Measurements from ENCODE around the gene LENG8. TPM values are rescaled to one million over a fixed set of nuclear protein-coding genes. Genes with fewer than 3 reads are reported as not detected.
A peak's percentile ranks its signal among the peaks of the same experiment; 100 is the strongest.

The LENG8 gene
- total RNA-seq = 100 to 1,000 TPM in 1 of 4 donors, 10 to 100 TPM in 3; 57.9 to 195 (median 64.1) TPM

DNA sequence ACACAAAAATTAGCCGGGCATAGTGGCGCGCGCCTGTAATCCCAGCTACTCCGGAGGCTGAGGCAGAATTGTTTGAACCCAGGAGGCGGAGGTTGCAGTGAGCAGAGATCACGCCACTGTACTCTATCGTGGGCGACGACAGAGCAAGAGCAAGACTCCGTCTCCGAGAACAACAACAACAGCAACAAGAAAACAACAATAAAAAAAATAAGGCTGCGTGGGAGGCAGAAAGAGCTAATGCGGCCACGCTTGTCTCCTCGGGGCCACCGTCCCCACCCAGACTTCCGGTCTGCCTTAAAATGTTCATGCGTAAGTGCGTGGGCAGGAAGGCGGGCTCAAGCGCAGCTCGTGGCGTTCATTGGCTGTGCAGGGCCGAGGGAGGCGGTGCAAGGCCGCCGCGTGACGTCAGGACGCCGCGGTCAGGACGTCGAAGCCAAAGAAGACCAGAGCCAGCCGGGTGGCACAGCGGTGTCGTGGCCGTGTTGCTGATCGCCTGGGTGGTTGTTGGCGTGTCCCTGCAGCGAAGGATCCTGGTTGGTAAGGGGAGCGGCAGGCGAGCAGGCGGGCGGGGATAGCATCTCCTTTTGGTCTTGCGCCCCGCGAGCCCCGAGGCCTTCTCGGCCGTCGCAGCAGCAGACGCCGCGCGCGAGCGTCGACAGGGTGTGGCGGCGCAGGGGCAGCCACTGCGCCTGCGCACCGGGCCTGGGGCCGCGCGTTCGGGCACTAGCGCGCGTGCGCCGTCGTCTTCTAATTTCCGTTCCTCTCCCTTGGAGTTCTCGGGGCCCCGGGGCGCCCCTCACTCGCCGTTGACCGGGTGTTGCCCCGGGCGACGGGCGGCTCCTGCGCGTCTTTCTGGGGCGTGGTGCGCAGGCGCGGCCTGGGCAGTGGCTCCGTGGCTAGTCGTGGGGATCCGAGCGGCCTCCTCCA, at the start of gene LENG8:
Gene LENG8, plus strand, starts transcription at position 426 of the 927 bp plus-strand sequence. CDS start 2,146 bp downstream, outside the sequence.
- intact Hi-C loops (cut with DNase I; ENCODE audit: low total_unique reads) = no loop called here
- peak in 1 of 2 donors; percentile 87 for TF ChIP-seq POLR2A (IDR thresholded peaks at IDR 0.05)
- TF ChIP-seq CTCF (IDR thresholded peaks at IDR 0.05) = peak in 1 of 3 donors; percentile 28
- peak within 1 kb of the TSS; percentile 88 for H3K4me3 ChIP-seq (ENCODE audit: low read depth, poor library complexity, severe bottlenecking)
- DNase-seq (ENCODE audit: low spot score in 2 of 2) = peak; percentile 97 to 100
- 0 to 1% methylated on average over 37 to 43 of the region's 96 CpGs for WGBS, 2 donors

- no peak for DNase-seq (ENCODE audit: low spot score in 2 of 2)
- TF ChIP-seq CTCF (IDR thresholded peaks at IDR 0.05) = no peak
- TF ChIP-seq POLR2A (IDR thresholded peaks at IDR 0.05) = no peak
- intact Hi-C loops (cut with DNase I; ENCODE audit: low total_unique reads) = no loop called here
- 48 to 51% methylated on average over 6 of the region's 6 CpGs for WGBS, 2 donors
- no peak overlapping the region for H3K4me3 ChIP-seq (ENCODE audit: low read depth, poor library complexity, severe bottlenecking)
These were observed 48.1 kb upstream of the LENG8 start for GRCh38 chr19:54400913-54401312.

DNA sequence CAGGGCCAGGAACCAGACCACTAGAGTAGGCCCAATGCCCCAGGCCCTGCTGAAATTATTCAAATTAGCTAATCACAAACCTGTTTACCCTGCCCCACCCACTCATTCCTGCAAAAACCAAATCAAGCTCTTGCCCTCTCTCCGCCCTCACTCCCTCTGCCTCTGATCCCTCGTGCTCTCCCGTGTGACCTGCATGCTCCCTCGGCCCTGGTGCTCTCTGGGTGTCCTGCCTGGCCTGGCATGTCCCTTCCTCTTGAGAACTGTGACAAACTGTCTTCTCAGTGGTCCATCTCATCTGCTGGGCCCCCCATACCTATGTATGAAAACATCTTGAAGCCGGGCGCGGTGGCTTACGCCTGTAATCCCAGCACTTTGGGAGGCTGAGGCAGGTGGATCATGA, 45.9 kb upstream of the LENG8 start:
- DNase-seq (ENCODE audit: low spot score in 2 of 2) = no peak
- TF ChIP-seq CTCF (IDR thresholded peaks at IDR 0.05) (no peak), POLR2A (IDR thresholded peaks at IDR 0.05) (no peak)
- intact Hi-C loops (cut with DNase I; ENCODE audit: low total_unique reads) = no loop called here

DNA sequence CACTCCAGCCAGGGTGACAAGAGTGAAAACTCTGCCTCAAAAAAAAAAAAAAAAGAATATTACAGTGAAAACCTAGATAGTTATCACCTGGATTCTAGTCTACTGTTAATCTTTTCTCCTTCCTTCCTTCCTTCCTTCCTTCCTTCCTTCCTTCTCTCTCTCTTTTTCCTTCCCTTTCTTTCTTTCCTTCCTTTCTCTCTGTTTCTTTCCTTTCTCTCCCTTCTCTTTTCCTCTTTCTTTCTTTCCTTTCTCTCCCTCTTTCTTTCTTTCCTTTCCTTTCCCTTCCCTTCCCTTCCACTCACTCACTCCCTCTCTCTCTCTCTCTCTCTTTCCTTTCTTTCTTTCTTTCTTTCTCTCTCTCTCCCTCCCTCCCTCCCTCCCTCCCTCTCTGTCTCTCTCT, 43.4 kb upstream of the LENG8 start:
- intact Hi-C loops (cut with DNase I; ENCODE audit: low total_unique reads) = no loop called here
- DNase-seq (ENCODE audit: low spot score in 2 of 2) = no peak
- TF ChIP-seq CTCF (IDR thresholded peaks at IDR 0.05) = no peak
- no peak for TF ChIP-seq POLR2A (IDR thresholded peaks at IDR 0.05)

More for the DNA sequence above, 45.9 kb upstream of the LENG8 start:
- 71 to 81% methylated on average over 8 of the region's 8 CpGs for WGBS, 2 donors
- no peak overlapping the region for H3K4me3 ChIP-seq (ENCODE audit: low read depth, poor library complexity, severe bottlenecking)

GRCh38 chr19:54407780-54408179, 41.2 kb upstream of the LENG8 start:
- intact Hi-C loops (cut with DNase I; ENCODE audit: low total_unique reads) = no loop called here
- DNase-seq (ENCODE audit: low spot score in 2 of 2) = no peak
- TF ChIP-seq POLR2A (IDR thresholded peaks at IDR 0.05) (no peak), CTCF (IDR thresholded peaks at IDR 0.05) (no peak)
- H3K4me3 ChIP-seq (ENCODE audit: low read depth, poor library complexity, severe bottlenecking) = no peak overlapping the region
- 81 to 85% methylated on average over 7 of the region's 7 CpGs for WGBS, 2 donors

More for the DNA sequence above, 43.4 kb upstream of the LENG8 start:
- no peak overlapping the region for H3K4me3 ChIP-seq (ENCODE audit: low read depth, poor library complexity, severe bottlenecking)

Data from lower leg skin (tissue), 4 donors.